ENCODE measurements around the gene LRMDA.

The LRMDA gene

DNA sequence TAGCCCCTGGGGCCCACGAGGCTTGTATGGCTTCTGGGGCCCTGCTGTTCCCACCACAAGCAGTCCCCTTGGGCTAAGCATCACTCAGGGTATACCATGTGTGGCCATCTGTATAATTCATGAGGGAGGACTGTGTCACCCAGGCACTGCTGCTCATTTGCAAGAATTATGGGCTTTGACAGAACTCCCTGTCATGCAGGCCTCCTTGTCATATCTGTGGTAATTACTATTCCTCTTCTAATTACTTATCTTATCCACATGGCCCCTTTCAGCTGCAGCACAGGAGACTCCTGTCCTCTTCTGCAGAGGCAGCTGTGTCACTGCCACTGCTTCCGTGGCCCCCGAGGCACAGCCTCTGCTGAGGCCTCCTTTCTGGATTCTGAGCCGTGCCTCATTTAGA is 46.3 kb downstream of the LRMDA start:
- no peak for DNase-seq

DNA sequence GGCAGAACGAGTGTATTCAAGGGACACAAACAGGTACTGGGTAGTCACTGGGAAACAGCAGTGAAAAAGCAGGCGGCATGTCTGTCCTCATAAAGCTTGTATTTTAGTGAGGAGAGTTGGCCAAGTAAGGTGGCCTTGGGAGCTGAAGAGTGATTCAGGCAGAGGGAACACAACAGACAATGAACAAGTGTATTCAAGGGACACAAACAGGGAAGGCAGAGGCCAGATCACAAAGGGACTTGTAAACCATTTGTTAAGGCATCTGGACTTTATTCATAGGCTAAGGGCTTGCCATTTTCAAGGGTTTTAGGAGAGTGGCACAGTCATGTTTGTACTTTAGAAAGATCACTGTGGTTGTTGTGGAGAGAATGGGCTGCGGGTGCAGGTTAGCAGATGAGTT is 49.0 kb downstream of the LRMDA start:
- DNase-seq, result no peak

GRCh38 chr10:75483188-75483587 is 51.8 kb downstream of the LRMDA start:
- no peak for DNase-seq

DNA sequence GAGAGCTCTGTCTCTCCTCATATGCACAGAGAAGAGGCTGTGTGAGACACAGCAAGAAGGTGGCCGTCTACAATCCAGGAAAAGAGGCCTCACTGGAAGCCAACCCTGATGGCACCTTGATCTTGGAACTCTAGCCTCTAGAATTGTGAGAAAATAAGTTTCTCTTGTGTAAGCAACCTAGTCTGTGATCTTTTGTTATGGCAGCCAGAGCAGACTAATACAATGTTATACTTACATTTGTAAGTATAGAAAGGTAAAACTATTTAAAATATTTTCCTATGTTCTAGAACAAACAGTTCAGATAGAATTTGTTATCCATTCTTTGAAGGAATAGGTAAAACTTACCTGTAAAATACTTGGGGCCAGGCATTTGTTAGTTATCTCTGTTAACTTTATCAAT is 53.3 kb downstream of the LRMDA start:
- DNase-seq, result no peak

- DNase-seq, result no peak
Observed at GRCh38 chr10:75486591-75486990, 55.2 kb downstream of the LRMDA start.

DNA sequence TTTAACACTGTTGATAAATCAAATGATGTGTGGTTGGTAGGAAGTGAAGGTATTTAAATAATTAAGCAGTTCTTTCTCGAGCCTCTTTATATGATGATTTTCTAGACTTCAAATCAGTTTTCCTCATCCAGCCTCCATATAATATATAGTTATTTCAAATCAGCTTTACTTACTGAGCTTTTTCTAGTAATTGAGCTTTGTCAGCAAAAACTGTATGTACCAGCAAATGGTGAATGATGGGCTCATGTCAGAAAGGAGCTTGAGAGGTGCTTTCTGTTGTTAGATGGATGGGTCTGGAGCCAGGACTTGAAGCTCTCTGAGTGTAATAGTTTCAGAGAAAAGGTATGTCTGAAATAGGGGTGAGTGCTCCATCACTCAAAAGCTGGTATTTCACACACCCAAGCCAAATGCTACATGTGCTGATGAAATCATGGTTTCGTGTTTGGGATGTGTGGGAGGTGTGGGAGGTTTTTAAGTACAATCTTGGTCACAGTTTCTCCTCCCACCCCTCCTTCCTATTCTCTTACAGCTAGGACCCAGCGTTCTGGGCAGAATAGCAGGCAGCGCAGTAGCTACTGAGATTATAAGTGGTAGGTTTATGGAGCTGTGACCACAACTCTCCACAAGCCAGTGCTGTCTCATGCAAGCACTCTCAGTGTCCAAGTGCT is 55.8 kb downstream of the LRMDA start:
- DNase-seq, result no peak

DNA sequence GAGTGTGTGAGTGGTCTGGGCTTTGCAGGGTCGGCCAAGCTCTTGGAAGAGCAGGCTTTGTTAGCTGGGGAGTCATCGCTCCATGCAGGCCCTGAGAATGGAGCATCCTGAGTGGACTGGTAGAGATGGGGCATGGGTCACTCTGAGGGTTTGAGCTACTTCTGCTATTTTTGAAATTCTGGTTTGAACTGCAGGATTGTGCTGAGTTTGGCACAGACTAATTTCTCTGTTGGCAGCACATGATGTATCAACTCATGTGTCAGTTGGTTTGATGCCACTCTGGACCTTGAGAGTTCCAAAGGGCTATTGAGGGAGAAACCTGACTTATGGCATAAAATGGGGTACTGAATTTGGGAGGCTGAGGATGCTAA is 56.3 kb downstream of the LRMDA start:
- DNase-seq, result no peak

DNA sequence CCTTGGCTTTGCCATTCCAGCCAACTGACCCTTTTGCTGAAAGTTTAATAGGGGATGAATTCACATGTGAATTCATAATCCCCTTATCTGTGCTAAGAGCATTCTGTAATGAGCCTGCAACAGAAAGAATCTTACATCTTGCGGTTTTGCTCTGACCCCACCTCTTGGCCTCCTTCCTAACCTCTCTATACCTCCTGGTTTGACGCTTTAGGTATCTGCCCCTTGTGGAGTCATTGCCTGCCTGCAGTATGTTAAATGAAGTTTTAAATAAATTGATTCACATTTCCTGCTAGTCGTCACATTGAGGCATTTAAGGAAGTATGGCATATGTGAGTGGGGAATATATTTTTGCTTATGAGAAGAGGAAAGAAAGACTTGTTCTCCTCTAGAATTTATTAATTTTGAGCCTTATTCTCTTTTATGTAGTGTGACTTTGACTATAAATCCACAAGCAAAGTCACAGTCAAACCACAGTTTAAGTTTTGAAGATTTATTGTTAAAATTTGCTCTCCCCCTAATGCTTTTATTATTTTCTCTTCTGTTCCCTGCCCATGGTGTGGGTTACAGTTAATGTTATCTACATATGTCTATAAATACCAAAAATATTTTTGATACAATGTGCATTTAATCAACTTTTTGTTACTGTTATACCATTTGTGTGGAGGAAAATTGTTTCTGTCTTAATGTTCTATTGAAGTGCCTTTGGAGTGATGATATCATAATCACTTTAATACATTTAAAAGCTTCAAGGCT is 60.9 kb downstream of the LRMDA start:
- no peak for DNase-seq

DNA sequence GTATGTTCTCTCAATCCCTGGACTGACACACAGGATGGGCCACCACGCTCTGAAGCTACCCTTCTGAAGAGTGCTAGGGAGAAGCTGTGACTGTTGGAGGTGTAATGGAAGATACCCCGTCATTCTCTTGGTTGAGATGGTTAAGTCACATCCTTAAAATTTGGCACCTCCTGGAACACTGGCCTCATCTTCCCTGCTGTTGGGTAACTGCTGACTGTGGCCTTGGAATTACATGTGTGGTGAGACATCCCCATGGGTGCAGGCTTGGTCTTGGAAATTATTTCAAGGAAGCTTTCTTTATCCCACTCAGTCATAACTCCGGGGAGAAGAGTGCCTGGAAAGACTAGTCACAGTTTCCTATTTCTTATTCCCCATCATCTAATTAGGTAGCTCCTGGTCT is 62.0 kb downstream of the LRMDA start:
- no peak for DNase-seq

GRCh38 chr10:75495434-75496190 is 64.2 kb downstream of the LRMDA start:
- DNase-seq, result no peak

- DNase-seq, result no peak
Observed at GRCh38 chr10:75496191-75496567, 64.8 kb downstream of the LRMDA start.

- DNase-seq, result no peak
Observed at GRCh38 chr10:75497997-75498883, 66.8 kb downstream of the LRMDA start.

DNA sequence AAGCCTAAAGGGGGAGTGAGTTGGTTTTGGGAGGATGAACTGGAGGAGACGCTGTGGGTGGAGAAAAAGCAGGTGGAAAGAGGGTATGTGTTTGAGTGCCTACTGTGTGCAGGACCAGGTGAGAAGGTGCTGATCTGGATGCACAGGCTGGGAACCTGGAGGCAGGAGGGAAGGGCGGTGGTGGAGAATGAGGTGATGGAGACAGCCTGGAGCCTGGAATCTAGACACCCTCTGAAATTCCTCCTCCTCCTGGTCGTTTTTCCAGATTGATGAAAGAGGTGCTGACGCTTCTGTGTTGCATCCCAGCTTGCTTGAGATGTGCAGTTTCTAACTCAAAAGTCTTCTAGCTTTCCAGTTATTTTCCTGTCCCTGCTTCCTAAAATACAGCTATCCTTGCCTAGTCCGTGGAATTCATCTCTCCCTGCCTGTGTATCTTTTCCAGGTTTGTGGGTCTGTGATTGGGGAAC is 67.5 kb downstream of the LRMDA start:
- DNase-seq, result no peak

- DNase-seq, result no peak
Observed at GRCh38 chr10:75499556-75500160, 68.2 kb downstream of the LRMDA start.

DNA sequence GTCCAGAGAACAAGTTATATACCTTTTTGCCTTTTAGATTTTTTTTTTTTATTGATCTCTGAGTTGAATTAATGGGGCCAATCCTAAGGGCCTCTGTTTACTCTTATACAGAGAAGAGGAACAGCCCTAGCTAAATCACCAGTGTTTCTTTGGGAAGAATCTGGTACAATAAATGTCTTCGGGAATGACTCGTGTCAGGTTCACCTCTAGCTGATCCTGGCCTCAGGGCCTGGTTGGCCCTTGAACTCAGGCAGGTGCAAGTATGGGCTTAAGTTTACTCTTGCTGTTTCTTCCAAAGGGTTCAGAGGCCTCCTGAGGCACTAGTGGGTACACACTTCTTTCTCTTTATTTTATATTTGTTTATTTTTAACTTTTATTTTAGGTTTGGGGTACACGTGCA is 71.0 kb downstream of the LRMDA start:
- no peak for DNase-seq

- no peak for DNase-seq
Observed at GRCh38 chr10:75502838-75503237, 71.4 kb downstream of the LRMDA start.

- no peak for DNase-seq
Observed at GRCh38 chr10:75505293-75505692, 73.9 kb downstream of the LRMDA start.

DNA sequence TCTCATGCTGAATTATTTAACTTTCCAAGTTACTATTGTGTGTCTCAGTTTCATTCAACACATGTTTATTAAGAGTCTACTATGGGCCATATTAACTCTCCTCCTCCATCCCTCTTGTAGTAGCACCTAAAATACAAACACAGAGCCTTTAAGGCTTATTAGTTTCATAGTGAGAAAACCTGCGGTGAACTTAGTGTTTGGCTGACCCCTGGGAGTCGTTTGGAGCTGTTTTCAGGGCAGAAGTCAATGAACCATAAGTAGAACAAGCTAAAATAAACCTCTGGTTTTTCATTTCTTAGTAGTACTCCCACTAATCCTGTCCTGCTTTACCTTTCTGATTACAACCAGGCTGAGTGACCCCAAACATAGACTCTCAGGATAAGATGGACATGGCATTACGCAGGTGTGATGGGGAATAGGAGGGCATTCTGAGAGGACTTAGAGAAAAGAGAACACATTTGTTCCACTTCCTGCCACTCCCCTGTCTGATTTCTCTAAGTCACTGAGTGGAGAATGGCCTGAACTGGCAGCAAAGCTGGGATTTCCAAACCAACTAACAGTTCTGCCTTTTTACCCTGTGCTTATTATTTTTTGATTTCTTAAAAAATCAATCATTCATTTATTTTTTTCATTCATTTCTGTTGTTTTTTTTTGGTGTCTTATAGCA is 74.5 kb downstream of the LRMDA start:
- DNase-seq, result no peak

DNA sequence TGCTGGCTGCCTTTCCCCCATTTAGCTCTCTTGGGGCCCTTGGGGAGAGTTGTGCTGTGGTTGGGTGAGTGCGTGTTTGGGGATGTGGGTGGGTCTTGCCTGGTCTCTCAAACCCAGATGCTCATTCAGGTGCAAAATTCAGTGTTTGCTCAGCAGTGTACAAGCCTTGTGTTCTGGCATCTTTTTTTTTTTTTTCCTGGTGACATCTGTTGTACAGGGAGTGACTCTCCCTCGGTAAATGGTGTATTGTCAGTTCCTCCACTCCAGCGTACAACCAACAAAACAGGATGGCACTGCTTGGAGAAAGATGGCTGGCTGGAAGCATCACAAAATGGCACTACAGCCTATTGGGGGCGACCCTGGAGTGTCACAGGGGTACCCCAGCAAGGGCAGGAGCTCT is 75.5 kb downstream of the LRMDA start:
- DNase-seq, result no peak

GRCh38 chr10:75507469-75507868 is 76.0 kb downstream of the LRMDA start:
- DNase-seq, result no peak

- DNase-seq, result peak; percentile 7
Observed at GRCh38 chr10:75508239-75508813, 76.9 kb downstream of the LRMDA start.

Measured in NCI-H2081 treated with DMSO at 0.1 percent for 48 hours (cell line).